Measurements from ENCODE around the gene CTU2. TPM values are rescaled to one million over a fixed set of nuclear protein-coding genes. Genes with fewer than 3 reads are reported as not detected.

Gene CTU2
- total RNA-seq, 1 experiment from 2014 or later, result 52.4 TPM

GRCh38 chr16:88703486-88704309 is 2.6 kb upstream of the CTU2 start:
- Mint-ChIP-seq H3K27me3 (ENCODE audit: low read depth) (no peaks in the 10 kb centered on the region), H3K27ac (peak overlapping the region; percentile 62; the same call in 1 of the 2 replicates), H3K4me3 (peak overlapping the region; percentile 84), H3K9me3 (no peaks in the 10 kb centered on the region), H3K4me1 (peaks cover 19% of the 10 kb centered on the region), H3K36me3 (no peaks in the 10 kb centered on the region)
- no peak for DNase-seq (ENCODE audit: low spot score)
- ChIA-PET POLR2A (interaction anchor here (0.6 kb wide), 1 partner anchor 716 kb away, joined by 3 read pairs; no protein-coding TSS in a partner anchor), CTCF (interaction anchor here (1.0 to 6.8 kb wide), 3 partner anchors 18 to 33 kb away, joined by 3 to 46 read pairs (median 8); no protein-coding TSS in a partner anchor)
- no peak for ATAC-seq
- TF ChIP-seq FOXJ3 (CRISPR knock-in tag; IDR thresholded peaks at IDR 0.05; ENCODE audit: borderline replicate concordance) (no peak), ZNF423 (CRISPR knock-in tag; IDR thresholded peaks at IDR 0.05) (no peak), TP53 (CRISPR knock-in tag; IDR thresholded peaks at IDR 0.05) (no peak), SMAD4 (CRISPR knock-in tag; IDR thresholded peaks at IDR 0.05) (no peak), CTCF (IDR thresholded peaks at IDR 0.05) (no peak), ZNF138 (CRISPR knock-in tag; conservative IDR thresholded peaks at IDR 0.05) (no peak), OVOL2 (CRISPR knock-in tag; IDR thresholded peaks at IDR 0.05; ENCODE audit: borderline replicate concordance) (no peak), AR (CRISPR knock-in tag; IDR thresholded peaks at IDR 0.05) (no peak), EMX1 (CRISPR knock-in tag; IDR thresholded peaks at IDR 0.05) (no peak), E2F5 (CRISPR knock-in tag; IDR thresholded peaks at IDR 0.05) (no peak), TCF7 (CRISPR knock-in tag; IDR thresholded peaks at IDR 0.05; ENCODE audit: low read depth) (no peak), ZNF425 (CRISPR knock-in tag; conservative IDR thresholded peaks at IDR 0.05) (no peak)
- TF ChIP-seq, protein P1, sequence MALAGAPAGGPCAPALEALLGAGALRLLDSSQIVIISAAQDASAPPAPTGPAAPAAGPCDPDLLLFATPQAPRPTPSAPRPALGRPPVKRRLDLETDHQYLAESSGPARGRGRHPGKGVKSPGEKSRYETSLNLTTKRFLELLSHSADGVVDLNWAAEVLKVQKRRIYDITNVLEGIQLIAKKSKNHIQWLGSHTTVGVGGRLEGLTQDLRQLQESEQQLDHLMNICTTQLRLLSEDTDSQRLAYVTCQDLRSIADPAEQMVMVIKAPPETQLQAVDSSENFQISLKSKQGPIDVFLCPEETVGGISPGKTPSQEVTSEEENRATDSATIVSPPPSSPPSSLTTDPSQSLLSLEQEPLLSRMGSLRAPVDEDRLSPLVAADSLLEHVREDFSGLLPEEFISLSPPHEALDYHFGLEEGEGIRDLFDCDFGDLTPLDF (CRISPR knock-in tag; IDR thresholded peaks at IDR 0.05), result no peak
- TF ChIP-seq, protein P2, sequence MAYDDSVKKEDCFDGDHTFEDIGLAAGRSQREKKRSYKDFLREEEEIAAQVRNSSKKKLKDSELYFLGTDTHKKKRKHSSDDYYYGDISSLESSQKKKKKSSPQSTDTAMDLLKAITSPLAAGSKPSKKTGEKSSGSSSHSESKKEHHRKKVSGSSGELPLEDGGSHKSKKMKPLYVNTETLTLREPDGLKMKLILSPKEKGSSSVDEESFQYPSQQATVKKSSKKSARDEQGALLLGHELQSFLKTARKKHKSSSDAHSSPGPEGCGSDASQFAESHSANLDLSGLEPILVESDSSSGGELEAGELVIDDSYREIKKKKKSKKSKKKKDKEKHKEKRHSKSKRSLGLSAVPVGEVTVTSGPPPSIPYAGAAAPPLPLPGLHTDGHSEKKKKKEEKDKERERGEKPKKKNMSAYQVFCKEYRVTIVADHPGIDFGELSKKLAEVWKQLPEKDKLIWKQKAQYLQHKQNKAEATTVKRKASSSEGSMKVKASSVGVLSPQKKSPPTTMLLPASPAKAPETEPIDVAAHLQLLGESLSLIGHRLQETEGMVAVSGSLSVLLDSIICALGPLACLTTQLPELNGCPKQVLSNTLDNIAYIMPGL (CRISPR knock-in tag; IDR thresholded peaks at IDR 0.05), result no peak
- TF ChIP-seq, protein P3, sequence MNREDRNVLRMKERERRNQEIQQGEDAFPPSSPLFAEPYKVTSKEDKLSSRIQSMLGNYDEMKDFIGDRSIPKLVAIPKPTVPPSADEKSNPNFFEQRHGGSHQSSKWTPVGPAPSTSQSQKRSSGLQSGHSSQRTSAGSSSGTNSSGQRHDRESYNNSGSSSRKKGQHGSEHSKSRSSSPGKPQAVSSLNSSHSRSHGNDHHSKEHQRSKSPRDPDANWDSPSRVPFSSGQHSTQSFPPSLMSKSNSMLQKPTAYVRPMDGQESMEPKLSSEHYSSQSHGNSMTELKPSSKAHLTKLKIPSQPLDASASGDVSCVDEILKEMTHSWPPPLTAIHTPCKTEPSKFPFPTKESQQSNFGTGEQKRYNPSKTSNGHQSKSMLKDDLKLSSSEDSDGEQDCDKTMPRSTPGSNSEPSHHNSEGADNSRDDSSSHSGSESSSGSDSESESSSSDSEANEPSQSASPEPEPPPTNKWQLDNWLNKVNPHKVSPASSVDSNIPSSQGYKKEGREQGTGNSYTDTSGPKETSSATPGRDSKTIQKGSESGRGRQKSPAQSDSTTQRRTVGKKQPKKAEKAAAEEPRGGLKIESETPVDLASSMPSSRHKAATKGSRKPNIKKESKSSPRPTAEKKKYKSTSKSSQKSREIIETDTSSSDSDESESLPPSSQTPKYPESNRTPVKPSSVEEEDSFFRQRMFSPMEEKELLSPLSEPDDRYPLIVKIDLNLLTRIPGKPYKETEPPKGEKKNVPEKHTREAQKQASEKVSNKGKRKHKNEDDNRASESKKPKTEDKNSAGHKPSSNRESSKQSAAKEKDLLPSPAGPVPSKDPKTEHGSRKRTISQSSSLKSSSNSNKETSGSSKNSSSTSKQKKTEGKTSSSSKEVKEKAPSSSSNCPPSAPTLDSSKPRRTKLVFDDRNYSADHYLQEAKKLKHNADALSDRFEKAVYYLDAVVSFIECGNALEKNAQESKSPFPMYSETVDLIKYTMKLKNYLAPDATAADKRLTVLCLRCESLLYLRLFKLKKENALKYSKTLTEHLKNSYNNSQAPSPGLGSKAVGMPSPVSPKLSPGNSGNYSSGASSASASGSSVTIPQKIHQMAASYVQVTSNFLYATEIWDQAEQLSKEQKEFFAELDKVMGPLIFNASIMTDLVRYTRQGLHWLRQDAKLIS (CRISPR knock-in tag; IDR thresholded peaks at IDR 0.05; ENCODE audit: borderline replicate concordance), result no peak
- TF ChIP-seq, protein P4, sequence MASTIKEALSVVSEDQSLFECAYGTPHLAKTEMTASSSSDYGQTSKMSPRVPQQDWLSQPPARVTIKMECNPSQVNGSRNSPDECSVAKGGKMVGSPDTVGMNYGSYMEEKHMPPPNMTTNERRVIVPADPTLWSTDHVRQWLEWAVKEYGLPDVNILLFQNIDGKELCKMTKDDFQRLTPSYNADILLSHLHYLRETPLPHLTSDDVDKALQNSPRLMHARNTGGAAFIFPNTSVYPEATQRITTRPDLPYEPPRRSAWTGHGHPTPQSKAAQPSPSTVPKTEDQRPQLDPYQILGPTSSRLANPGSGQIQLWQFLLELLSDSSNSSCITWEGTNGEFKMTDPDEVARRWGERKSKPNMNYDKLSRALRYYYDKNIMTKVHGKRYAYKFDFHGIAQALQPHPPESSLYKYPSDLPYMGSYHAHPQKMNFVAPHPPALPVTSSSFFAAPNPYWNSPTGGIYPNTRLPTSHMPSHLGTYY (CRISPR knock-in tag; IDR thresholded peaks at IDR 0.05), result no peak
- TF ChIP-seq, protein P5, sequence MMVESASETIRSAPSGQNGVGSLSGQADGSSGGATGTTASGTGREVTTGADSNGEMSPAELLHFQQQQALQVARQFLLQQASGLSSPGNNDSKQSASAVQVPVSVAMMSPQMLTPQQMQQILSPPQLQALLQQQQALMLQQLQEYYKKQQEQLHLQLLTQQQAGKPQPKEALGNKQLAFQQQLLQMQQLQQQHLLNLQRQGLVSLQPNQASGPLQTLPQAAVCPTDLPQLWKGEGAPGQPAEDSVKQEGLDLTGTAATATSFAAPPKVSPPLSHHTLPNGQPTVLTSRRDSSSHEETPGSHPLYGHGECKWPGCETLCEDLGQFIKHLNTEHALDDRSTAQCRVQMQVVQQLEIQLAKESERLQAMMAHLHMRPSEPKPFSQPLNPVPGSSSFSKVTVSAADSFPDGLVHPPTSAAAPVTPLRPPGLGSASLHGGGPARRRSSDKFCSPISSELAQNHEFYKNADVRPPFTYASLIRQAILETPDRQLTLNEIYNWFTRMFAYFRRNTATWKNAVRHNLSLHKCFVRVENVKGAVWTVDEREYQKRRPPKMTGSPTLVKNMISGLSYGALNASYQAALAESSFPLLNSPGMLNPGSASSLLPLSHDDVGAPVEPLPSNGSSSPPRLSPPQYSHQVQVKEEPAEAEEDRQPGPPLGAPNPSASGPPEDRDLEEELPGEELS (CRISPR knock-in tag; IDR thresholded peaks at IDR 0.05), result no peak
